PC-9 (cell line): ENCODE results near the gene PCBP2.

Experiments used
- CTCF ChIP-seq: fragments of 200-600 bp; sonication (generic); conservative IDR thresholded peaks from 2 replicates; pipeline ENCODE4 v1.6.1; 2017; ENCODE audit warnings: mixed run types, antibody characterized with exemption, mild to moderate bottlenecking, moderate library complexity
- EZH2 ChIP-seq: fragments of 200-600 bp; sonication (generic); IDR thresholded peaks from 2 replicates; pipeline ENCODE4 v1.8.0; 2017; ENCODE audit warnings: antibody characterized with exemption, low read depth

GRCh38 chr12:53505086-53505485 is 53.2 kb downstream of the PCBP2 start:
- TF ChIP-seq EZH2 (no peak), CTCF (no peak)
